Raji (cell line): ENCODE measurements around the gene MACROH2A2.

ENCODE experiments used
- POLR2A ChIP-seq: IDR thresholded peaks from 2 replicates; pipeline ENCODE4 v1.6.1; 2011; ENCODE audit warnings: low read depth, low read length, control low read depth; ENCODE audit not compliant: insufficient read depth

The MACROH2A2 gene

DNA sequence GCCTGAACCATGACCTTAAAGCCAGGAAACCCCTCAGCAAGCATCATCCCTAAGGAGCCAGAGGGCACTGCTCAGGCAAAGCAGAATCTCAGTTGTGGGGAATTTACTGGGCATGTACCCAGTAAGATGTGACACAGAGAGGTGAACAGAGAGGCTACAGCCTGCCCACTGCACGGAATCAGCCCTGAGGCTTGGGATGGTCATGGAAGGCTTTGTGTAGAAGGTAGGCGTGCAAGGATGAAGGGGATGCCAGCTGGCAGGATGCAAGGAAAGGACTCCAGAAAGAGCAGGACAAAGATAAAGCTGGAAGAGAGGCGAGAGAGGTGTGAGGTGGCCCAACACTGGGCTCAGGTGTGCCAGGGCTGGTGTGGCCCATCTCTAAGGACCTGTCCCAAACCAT is 82.4 kb downstream of the MACROH2A2 start:
- no peak for TF ChIP-seq POLR2A

- TF ChIP-seq POLR2A, result no peak
Measured at GRCh38 chr10:70135684-70136083, 83.0 kb downstream of the MACROH2A2 start.

DNA sequence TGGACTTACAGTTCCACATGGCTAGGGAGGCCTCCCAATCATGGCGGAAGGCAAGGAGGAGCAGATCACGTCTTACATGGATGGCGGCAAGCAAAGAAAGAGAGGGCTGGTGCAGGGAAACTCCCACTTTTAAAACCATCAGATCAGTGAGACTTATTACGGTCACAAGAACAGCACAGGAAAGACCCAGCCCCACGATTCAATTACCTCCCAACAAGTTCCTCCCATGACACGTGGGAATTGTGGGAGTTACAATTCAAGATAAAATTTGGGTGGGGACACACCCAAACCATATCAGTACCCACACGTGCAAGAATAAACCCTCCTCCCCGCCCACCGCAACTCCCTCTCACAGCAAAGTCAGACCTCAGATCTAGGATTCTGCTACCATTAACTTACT is 84.5 kb downstream of the MACROH2A2 start:
- no peak for TF ChIP-seq POLR2A

- no peak for TF ChIP-seq POLR2A
Measured at GRCh38 chr10:70137927-70138883, 85.6 kb downstream of the MACROH2A2 start.

GRCh38 chr10:70139151-70139996 is 86.7 kb downstream of the MACROH2A2 start:
- TF ChIP-seq POLR2A, result no peak

DNA sequence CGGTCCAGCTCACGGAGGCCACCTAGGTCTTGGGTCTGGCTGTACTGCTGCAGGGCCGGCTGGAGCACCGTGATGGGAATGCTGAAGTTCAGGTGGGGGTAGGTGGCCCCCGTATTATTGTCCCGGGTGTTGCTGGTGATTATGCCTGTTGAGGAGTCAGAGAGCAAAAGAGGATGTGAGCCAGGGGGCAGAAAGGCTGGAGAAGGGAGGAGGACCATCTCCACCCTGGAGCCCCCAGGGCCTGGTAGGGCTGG is 87.3 kb downstream of the MACROH2A2 start:
- no peak for TF ChIP-seq POLR2A

- no peak for TF ChIP-seq POLR2A
Measured at GRCh38 chr10:70140297-70140696, 87.7 kb downstream of the MACROH2A2 start.

- no peak for TF ChIP-seq POLR2A
Measured at GRCh38 chr10:70142555-70142954, 89.9 kb downstream of the MACROH2A2 start.

DNA sequence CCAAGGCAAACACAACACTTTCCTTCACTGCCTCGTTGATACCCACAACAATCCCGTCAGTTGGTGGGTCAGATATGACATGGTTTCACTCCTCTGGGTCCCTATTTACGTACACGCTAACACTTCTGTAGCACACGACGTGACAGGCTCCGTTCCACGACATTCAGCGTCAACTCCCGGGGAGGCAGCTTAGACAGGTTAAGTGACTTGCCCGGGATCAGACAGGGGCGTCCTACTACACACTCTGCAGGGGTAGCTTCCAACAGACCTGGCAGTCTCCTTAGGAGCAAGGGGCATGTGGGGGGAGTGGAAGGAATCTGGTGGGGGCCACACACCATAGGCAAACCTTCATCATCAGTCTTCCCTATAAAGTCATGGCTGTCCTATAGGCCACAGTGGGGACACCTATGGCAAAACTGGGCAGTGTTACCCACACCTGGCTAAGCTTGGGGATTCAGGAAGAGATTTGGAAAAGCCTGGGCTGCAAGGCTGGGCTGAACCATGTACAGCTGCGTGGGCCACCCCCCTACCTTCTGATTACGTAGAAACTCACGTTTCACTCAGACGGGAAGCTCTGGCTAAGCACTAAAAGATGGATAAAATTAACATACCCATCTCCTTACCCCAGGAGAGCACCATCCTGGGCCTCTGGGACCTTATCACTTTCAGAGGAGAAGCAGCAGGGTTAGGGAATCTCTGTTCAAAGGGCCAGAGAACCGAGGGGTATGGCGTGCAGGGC is 91.9 kb downstream of the MACROH2A2 start:
- no peak for TF ChIP-seq POLR2A

- TF ChIP-seq POLR2A, result no peak
Measured at GRCh38 chr10:70145166-70145665, 92.6 kb downstream of the MACROH2A2 start.

DNA sequence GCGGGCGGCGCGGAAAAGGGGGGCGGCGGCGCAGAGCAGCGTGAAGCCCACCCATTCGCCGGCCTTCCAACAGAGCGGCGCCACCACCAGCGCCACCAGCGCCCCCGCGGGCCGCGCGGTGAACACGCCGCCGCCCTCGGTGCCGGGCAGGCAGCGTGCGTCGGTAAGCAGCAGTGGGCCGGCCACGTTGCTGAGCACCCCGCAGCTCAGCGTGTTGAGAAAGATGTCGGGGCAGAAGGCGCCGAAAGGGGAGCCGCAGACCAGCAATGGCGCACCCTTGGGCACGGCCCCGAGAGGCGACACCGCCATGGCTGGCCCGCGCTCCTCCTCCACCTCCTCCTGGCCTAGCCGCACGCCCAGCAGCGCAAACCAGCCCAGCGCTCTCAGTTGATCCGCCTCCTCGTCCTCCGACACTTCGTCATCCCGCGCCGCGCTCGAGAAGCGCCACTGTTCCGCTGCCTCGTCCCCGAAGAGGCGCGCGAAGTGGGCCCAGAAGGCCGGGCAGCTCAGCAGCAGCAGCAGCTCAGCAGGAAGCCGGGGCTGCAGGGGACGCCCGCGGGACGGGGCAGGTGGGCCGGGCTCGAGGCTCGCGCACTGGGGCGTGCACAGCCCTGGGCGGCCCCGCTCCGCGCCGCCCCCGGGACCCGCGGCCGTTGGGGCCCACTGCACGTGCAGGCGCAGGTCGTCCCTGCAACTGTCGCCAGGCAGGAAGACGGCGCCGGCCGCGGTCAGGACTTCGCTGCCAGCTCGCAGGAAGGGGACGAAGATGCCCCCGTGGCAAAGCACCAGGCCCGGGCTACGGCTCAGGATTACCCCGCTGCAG is 93.2 kb downstream of the MACROH2A2 start:
- TF ChIP-seq POLR2A, result peak; percentile 28; the same call in 1 of the 2 replicates

DNA sequence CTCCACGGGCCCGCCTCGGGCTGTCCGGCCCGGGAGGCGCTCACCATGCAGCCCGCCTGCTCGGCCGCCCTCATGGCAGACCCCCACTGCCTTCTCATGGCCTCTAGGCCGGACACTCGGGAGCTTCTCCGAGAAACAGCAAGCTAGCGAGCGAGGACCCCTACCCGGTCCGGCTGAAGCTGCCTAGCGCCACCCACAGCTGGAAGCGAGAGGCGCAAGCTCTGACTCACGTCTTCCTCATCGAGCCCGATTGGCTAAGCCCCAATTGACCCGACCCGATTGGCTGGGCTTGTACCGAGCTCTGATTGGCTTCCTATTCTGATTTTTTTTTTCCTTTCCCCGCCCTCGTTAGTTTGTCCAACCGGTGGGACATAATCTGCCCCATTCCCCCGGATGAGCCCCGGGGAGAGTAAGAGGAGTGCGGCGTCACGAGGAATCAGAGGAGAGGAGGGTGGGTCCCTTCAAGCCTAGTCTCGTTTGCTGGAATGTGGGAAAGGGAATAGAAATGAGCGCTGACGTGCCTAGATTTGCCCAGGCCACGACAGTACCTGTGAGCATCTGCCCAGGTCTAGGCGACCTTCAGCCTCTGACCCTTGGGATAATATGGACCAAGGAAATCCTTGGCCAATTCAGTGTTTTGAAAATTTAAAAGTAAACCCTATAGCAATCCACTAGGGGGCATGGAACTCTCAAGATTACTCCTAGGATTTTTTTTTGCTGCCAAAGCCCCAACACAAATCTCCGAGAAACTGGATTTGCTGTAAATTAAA is 94.0 kb downstream of the MACROH2A2 start, which contains the start of gene TYSND1:
TYSND1 (minus strand) TSS at position 212 of the 770 bp plus-strand sequence; CDS start at position 98, 114 bp downstream.
- TF ChIP-seq POLR2A, result peak; percentile 95

DNA sequence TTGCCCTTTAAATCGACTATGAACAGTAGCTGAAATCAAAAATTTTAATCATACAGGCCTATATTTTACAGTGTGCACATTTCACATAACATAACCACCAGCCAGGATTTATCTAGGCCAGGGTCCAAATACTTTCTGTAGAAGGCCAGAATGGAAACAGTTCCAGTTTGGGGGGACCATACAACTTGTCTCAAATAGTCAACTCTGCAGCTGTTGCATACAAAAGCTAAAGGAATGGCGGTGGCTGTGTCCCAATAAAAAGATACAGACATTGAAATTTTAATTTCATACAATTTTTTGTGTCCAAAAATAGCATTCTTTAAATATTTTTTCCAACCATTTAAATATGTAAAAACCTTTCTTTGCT is 94.6 kb downstream of the MACROH2A2 start:
- TF ChIP-seq POLR2A, result no peak
